ENCODE measurements around the gene PLA2G2F.

DNA sequence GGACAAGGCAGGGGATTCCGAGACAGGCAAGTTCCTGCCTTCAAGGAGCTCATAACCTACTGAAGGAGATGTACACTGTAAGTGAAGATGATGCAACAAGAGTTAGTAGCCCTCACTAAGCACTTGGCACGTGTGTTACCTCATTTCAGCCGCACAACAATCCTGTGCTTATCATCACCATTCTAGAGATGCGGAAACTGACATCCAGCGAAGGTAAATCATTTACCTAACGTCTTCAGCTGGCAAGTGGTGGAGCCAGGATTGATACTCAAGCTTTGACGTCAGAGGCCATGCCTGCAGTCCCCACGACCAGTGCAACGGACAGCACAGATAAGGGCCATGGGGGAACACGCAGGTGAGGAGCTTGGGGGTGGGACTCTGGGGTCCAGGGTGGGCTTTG lies 43.9 kb downstream of the PLA2G2F start:
- no peak for TF ChIP-seq SRY (CRISPR knock-in tag; IDR thresholded peaks at IDR 0.05)
- no peak for TF ChIP-seq POLR2A (IDR thresholded peaks at IDR 0.05; ENCODE audit: insufficient read depth in 1 of 2, low read depth in 2 of 2, low read length in 2 of 2)
- TF ChIP-seq CEBPG (CRISPR knock-in tag; IDR thresholded peaks at IDR 0.05), result no peak
